HG03439 (cell line): ENCODE measurements around the gene FANCI.
"Not testable (repeated sequence)": the region's sequence is repeated elsewhere in the genome, so short reads cannot be mapped to it uniquely, and the experiment has no call there.

ENCODE experiments used
- ATAC-seq: cut with Tn5 transposase; IDR thresholded peaks from one replicate; pipeline ENCODE4 v1.9.1; 2021; ENCODE audit warnings: mild to moderate bottlenecking, moderate library complexity; ENCODE audit not compliant: unreplicated experiment

FANCI gene

DNA sequence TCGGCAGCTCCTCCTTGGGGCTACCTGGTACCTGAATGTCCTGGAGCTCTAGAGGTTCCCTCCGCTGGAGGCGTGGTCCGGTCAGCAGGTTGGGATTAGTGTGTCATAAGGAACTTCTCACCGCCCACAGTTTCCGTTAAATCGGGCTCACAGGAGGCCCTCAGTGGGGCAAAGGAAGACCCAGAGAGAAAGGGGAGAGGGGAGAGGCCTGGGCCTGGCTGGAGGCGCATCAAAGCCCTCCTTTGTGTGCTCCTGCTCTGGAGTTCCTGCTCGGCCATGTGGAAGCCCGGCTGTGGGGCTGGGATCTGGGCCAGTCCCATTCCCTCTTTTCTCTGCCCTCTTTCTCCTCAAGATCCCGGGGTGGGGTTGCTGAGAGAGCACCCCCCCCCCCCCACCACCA lies 22.2 kb upstream of the FANCI start, which contains the start of gene RLBP1:
Gene RLBP1, minus strand, starts transcription at position 37 of the 400 bp plus-strand sequence. CDS start 2,604 bp downstream, outside the sequence.
- no peak for ATAC-seq

DNA sequence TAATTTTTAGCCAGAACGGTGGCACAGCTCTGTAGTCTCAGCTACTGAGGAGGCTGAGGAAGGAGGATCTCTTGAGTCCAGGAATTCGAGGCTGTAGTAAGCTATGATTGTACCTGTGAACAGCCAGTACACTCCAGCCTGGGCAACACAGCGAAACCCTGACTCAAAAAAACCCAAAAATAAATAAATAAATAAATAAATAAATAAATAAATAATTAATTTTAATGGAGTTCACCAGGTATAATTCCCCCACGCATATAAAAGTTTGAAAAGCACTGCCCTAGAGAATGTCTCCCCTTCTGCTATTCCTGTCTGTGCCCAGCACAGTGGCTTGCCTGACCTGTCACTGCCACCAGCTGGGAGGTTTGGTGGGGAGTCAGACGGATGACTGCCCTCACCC lies 18.2 kb upstream of the FANCI start:
- ATAC-seq: no peak

DNA sequence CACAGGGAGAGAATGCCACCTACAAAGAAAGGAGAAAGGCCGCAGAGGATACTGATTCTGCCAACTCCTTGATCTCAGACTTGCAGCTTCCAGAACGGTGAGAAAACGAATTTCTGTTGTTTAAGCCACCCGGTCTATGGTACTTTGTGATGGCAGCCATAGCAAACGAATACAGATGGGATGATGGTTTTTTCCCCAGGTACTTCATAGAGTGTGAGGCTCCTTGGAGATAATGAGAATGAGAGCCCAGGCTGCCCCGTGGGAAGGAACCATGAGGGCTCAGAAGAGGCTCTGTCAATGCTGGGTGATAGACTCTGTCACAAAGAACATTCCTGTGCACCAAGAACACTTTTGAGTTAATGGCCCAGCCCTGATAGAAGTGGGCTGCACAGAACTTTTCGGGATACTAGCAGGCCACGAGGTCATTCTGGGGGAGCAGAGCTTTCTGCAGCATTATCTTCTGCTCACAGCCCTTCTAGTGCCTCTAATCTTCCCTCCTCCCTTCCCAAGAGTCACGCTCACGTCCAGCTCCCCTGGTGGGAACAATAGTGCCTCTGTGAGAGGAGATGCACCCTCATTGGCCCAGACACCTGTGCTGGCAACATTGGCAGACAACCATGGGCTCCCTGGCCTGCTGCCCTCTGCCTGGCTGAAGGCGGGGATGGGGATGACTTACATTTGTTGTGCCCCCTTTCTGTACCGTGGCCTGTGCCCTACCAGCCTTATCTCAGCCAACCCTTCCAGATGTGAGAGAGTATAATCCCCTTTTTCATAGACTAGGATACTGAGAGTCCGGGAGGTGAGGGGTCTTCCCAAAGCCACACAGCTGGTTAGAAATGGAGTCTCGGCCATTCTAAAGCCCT lies 17.2 kb upstream of the FANCI start:
- ATAC-seq: no peak

DNA sequence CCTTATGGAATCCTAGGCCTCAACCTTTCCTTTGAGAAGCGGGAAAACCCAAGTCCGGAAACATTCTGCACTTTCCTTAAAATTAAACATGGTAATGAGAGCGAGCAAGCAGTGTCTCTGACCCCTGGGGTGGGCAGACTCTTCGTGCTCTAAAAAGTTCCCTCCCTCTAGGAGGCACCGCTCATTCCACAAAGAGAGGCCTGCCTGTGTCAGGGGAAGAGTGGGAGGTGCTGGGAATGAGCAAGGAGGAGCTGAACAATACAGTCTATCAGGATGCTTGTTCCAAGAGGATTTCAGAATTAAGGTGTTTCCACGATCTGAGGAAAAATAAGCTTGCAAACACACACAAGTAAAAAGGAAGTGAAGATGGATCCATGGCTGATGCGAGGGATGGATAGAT lies 16.4 kb upstream of the FANCI start:
- ATAC-seq: no peak

DNA sequence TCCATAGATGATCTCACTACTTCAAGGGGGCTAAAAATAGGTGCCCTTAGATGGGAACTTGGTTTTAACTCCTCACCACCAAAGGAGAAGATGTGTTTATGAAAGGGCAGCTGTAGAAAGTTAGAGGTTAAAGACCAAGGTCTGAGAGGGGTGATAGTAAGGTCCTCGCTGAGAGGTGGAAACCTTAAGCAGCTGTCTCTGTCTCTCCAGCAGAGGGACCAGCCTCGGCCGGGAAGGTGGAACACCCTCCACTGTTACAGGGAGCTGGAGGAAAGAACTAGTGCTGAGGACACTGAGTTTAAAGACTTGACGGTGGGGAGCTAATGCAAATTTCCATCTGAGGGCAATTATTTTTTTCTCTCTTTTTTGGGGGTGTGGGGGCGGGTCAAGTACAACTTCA lies 13.5 kb upstream of the FANCI start:
- ATAC-seq: no peak

DNA sequence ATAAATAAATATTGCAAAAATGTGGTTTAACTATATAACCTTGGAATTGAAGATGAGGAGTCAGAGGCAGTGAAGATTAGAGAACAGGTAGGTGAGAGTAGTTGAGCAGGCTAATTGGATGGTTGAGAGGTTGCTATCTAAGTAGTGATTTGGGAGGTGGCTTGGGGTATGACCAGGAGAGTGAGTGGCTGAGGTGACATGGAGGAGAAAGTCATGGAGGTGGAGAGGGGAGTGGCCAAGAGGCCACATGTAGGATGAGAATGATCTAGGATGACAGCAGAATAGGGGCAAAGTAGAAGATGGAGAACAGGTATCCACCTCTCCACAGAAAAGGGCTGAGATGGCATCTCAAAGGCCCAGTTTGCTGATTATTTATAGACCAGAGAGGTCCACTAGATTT lies 11.9 kb upstream of the FANCI start:
- ATAC-seq: no peak

DNA sequence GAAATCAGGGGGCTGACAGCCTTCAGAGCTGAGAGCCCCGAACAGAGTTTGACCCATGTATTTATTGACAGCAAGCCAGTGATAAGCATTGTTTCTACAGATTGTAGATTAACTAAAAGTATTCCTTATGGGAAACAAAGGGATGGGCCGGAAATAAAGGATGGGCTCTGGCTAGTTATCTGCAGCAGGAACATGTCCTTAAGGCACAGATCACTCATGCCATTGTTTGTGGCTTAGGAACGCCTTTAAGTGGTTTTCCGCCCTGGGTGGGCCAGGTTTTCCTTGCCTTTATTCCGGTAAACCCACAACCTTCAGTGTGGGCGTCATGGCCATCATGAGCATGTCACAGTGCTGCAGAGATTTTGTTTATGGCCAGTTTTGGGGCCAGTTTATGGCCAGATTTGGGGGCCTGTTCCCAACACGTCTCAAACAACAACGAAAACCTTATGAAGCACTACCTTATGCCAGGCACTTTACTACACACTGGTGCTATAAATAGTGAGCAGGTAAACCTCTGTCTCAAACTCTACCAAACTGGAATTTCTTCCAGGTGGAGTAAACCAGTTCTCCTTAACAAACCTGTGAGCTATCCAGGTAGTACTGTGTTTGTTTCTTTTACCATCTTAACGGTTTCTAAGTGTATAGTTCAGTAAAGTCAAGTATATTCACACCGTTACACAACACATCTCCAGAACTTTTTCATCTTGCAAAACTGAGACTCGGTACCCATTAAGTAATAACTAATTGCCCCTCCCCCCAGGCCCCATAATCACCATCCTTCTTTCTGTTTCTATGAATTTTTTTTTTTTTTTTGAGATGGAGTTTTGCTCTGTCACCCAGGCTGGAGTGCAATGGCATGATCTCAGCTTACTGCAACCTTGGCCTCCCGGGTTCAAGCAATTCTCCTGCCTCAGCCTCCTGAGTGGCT lies 3.6 kb upstream of the FANCI start:
- not testable (repeated sequence) for ATAC-seq

DNA sequence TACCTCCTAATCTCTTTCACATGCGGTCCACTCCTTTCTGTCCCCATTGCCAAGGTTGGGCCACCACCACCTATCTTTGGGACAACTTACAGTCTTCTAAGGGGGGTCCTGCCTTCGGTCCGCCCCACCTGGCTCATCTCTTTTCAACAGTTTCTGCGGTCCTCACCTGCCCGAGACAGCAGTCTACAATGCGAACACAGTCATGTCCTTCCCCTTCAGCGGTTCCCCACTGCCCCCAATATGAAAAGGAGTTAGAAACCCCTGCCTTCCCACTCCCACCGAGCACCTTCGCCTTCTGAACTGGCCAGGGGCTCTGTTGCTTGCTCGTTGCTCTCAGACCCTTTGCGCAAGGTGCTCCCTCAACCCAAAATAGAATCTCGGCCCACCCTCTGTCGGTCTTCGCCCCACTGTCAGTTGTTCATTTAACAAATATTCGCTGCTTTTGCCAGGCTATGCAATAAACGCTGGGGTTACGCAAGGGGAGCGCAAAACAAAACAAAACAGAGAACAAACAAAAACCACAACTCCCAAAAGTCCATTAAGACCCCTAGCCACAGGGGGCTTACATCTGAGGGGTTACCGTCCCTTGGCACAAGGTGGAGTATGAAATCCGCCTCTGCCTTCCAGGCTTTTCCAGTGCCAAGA lies 611 bp upstream of the FANCI start:
- no peak for ATAC-seq

DNA sequence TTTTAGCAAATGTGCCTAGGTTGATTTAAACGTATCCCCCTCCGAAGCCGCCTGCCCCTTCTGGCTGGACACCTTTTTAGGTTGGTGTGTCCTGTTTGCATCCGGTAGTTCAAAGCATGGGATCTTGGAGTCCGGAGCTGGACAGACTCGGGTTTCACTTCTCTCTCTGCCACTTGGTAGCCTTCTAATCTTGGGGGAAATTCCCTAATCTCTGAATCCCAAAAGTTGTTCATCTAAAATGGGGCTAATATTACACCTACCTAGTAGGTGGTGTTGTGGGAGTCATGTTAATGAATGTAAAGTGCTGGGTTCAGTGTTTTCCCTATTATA lies 760 bp downstream of the FANCI start:
- ATAC-seq: peak; percentile 20

DNA sequence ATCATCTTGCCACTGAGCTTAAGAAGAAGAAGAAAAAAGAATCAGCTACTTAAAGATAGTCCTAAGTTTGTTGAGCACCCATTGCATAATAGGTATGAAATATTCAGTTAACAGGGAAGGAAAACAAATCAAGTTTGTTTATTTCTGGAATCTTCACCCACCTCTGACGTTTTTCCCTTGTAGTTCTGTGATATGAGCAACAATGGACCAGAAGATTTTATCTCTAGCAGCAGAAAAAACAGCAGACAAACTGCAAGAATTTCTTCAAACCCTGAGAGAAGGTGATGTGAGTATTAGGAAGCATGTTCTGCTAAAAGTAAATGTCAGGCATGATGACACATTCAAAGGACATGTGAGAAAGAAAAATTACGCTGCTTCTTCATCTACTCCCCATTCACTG lies 3.7 kb downstream of the FANCI start:
- ATAC-seq: no peak

DNA sequence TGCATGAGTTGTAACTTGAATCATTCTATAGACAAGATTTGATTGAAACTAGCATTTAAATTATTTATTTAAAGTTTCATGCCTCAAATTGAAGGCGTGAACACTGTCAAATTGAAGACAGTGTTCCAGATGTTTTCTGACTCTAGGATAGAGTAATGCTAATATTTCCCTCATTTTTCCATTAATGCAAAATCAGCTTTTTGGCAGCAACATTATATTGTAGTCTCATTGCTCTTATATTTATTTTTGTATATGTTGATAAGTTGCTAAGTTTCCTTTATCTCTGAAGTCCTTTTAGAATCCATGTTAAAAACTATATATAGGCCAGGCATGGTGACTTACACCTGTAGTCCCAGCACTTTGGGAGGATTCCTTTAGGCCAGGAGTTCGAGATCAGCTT lies 4.8 kb downstream of the FANCI start:
- ATAC-seq: no peak

DNA sequence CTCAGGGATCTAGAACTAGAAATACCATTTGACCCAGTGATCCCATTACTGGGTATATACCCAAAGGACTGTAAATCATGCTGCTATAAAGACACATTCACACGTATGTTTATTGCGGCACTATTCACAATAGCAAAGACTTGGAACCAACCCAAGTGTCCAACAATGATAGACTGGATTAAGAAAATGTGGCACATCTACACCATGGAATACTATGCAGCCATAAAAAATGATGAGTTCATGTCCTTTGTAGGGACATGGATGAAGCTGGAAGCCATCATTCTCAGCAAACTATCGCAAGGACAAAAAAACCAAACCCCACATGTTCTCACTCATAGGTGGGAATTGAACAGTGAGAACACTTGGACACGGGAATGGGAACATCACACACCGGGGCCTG lies 6.4 kb downstream of the FANCI start:
- not testable (repeated sequence) for ATAC-seq

DNA sequence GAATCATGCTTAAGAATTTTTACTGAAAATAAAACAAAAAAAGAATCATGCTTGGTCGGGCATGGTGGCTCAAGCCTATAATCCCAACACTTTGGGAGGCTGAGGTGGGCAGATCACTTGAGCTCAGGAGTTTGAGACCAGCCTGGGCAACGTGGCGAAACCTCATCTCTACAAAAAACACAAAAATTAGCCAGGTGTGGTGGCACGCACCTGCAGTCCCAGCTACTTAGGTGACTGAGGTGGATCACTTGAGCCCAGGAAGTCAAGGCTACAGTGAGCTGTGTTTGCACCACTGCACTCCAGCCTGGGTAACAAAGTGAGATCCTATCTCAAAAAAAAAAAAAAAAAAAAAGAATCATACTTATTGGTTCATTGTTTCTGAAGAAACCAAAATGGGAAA lies 33.5 kb downstream of the FANCI start:
- ATAC-seq: not testable (repeated sequence)

DNA sequence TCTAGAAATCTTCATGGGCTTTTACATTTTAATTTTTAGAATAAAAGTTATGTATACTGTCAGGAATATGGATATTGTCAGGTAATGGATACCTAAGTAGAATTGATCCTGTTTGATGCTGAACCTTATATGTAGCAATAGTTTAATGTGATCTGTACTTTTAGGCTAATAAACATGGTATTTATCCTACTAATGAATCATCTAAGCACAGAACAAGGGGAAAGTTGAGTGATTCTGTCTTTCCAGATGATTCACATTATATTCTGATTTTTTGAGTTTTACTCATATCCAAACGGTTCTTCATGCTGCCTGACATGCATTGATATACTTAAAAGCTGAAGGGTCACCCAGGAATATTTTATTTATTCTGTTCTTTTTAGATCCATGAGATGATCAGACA lies 34.5 kb downstream of the FANCI start:
- no peak for ATAC-seq

DNA sequence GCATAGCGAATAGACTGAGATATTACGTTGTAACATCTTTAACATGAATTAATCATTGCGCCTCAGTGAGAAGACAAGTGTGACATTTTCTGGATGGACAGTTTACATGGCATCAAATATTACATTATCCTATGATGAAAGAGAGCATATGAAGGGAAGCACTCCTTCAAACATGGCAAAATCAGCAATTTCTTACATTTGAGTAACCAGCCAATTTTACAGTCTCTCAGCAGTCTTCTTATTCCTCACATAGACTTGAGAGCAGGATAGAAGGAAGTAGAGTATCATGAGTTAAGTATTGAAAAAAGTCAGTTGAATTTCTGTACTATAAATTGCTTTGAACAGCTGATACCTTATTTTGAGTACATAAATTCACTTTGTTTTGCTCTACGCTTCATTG lies 38.9 kb downstream of the FANCI start:
- ATAC-seq: no peak

DNA sequence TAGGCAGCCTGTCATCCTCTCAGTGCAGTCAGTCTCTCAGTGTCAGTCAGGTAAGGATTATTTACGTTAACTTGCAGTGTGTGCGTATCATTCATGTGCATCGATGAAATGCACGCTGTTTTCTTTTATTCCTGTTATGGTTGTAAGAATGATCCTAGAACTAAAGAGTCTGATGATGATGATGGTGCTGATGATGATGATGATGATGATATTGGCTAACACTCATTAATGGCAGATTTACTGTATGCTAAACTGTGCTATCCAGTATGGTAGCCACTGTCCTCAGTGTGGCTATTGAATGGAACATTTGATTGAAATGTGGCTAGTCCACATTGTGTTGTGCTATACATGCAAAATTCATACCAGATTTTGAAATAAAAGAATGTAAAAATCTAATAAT lies 39.4 kb downstream of the FANCI start:
- ATAC-seq: no peak

DNA sequence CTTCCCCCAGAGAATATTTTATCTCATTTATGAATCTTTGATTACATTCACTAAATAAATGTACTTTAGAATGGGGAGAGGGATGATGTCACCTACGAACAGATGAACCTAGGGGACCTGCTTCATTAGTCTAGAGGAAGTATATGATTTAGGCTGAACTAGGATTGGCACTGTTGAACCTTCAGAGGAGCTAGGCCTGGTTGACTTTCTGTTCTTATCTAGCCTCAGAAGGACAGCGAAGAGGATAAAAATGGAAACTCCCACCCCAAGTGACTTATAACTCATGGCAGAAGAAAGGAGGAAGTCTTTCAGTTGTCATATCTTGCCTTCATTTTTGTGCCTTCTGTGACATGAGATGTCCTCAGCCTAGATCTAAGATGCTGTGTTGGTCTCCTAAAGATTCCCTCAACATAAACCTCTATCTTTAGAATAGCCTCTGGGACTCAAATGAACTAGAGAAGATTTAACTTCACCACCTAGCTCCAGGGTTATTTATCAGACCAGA lies 48.2 kb downstream of the FANCI start:
- ATAC-seq: no peak

DNA sequence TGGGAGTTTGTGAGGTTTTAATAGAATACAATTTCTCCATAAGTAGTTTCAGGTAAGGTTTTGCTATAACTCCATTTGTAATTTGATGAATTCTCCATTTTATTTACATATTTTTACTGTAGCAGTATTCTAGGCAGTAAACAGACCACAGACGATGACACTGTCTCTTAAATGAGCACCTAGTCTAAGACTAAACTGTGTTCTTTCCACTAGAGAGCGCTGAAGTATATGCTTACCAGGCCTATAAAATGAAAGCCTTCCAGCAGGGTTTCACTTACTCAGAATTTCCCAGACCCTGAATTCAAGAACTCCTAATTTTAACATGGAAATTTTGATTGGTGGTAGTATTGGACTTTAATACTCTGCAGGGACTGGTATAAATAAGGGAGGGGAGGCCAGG lies 49.2 kb downstream of the FANCI start:
- ATAC-seq: no peak

DNA sequence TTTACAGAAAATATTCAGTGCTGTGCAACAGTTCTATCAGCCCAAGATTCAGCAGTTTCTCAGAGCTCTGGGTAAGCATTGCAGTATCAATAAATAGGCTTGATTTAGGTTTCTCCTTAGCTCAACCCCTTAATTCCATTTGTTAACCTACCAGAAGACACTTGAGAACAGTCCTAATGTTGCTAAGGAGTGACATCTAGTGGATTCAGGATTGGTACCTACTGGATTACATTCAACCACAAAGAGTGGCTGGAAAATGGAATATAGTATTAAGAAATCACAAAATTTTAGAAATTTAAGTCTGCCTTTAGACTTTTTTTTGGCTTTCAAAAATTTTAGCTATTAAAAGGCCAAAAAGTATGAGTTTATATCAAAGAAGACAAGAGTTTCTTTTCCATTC lies 56.1 kb downstream of the FANCI start:
- ATAC-seq: no peak

DNA sequence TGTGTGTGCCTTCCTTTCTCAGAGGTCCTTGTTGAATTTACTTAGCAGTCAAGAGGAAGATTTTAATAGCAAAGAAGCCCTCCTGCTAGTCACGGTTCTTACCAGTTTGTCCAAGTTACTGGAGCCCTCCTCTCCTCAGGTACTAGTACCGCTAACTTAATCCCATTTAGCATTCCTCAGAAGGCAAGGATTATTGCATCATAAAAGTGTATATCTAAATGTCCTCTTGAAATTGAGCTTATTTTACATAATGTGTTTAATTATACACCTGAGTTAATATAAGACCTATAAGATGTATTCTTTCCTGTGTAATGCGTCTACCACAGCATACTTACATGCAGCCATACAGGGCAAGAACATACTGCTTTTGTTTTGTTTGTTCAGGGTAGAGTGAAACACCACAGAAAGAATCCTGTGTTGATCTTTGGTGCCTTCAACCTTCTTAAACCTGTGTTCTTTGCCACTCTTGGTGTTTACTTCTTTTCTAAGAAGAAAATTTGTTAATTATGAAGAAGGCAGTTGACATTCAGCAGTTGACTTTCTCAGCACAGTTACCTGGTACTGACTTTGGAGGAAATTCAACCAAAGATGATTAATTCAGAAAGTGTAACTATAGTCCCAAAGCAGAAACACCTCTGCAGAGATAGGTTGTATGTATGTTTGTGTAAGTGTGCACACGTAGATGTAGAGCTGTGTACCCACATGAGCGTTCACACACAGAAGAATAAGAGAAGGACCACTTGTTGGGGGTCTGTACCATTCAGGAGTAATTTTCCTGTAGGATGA lies 57.7 kb downstream of the FANCI start:
- ATAC-seq: no peak

DNA sequence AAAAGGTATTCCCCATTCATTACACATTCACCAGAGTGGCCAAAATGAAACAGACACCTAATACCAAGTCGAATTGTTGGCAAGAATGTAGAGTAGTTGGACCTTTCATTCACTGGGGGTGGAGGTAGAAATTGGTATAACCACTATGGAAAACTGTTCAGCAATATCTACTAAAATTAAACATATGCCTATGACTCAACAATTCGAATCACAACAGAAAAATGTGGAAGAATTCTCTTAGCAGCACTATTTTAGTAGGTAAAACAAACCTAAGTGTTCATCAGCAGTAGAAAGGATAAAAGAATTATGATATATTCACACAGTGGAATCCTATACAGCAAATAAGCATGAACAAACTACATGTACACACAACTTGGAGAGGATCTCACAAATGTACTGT lies 60.2 kb downstream of the FANCI start:
- no peak for ATAC-seq
